H9 (cell line): Measurements from ENCODE around the gene CEACAM4. TPM values are rescaled to one million over a fixed set of nuclear protein-coding genes. Genes with fewer than 3 reads are reported as not detected.
"Not testable (repeated sequence)": the region's sequence is repeated elsewhere in the genome, so short reads cannot be mapped to it uniquely, and the experiment has no call there.

Source experiments
- DNase-seq: peaks from one replicate; pipeline ENCODE4 v3.0.0-alpha.2; 2017
- H2AFZ ChIP-seq: one replicate; pipeline ENCODE4 v1.6.1; 2013; ENCODE audit warnings: mild to moderate bottlenecking, low read length, control low read depth, moderate library complexity
- H2AK5ac ChIP-seq: 2 replicates; pipeline ENCODE4 v1.6.1; 2013; ENCODE audit warnings: low read length, control low read depth, mixed read lengths; ENCODE audit not compliant: insufficient read length
- H2BK120ac ChIP-seq: one replicate; pipeline ENCODE4 v1.6.1; 2013; ENCODE audit warnings: low read depth, mild to moderate bottlenecking, low read length, control low read depth, inconsistent platforms; ENCODE audit not compliant: poor library complexity, severe bottlenecking
- H2BK12ac ChIP-seq: 2 replicates; pipeline ENCODE4 v1.6.1; 2013; ENCODE audit warnings: low read length, control low read depth, mixed read lengths, low read depth; ENCODE audit not compliant: insufficient read length
- H2BK15ac ChIP-seq: 2 replicates; pipeline ENCODE4 v1.6.1; 2013; ENCODE audit warnings: low read depth, low read length, control low read depth
- H2BK20ac ChIP-seq: one replicate; pipeline ENCODE4 v1.6.1; 2013; ENCODE audit warnings: low read depth, mild to moderate bottlenecking, low read length, control low read depth, inconsistent platforms; ENCODE audit not compliant: poor library complexity, severe bottlenecking
- H2BK5ac ChIP-seq: 2 replicates; pipeline ENCODE4 v1.6.1; 2013; ENCODE audit warnings: low read length, control low read depth, mixed read lengths; ENCODE audit not compliant: insufficient read length
- H3K14ac ChIP-seq: 2 replicates; pipeline ENCODE4 v1.6.1; 2013; ENCODE audit warnings: low read length, control low read depth; ENCODE audit not compliant: insufficient read depth
- H3K18ac ChIP-seq: 2 replicates; pipeline ENCODE4 v1.6.1; 2013; ENCODE audit warnings: low read depth, mild to moderate bottlenecking, mixed read lengths, low read length, control low read depth; ENCODE audit not compliant: insufficient read length
- H3K23ac ChIP-seq: 2 replicates; pipeline ENCODE4 v1.6.1; 2013; ENCODE audit warnings: low read length, control low read depth, mixed read lengths, low read depth; ENCODE audit not compliant: insufficient read length
- H3K23me2 ChIP-seq: 2 replicates; pipeline ENCODE4 v1.6.1; 2013; ENCODE audit warnings: low read depth, mild to moderate bottlenecking, mixed read lengths, low read length, control low read depth; ENCODE audit not compliant: insufficient read length, poor library complexity, severe bottlenecking
- H3K27ac ChIP-seq: 2 replicates; pipeline ENCODE4 v1.5.1; 2013; ENCODE audit warnings: low read length, control low read depth, mixed read lengths, low read depth; ENCODE audit not compliant: insufficient read length
- H3K27me3 ChIP-seq: 2 replicates; pipeline ENCODE4 v1.6.1; 2013; ENCODE audit warnings: low read length, control low read depth, inconsistent platforms; ENCODE audit not compliant: insufficient read depth
- H3K4ac ChIP-seq: 2 replicates; pipeline ENCODE4 v1.6.1; 2013; ENCODE audit warnings: low read depth, mild to moderate bottlenecking, control low read depth, inconsistent platforms, low read length, moderate library complexity
- H3K4me1 ChIP-seq: 2 replicates; pipeline ENCODE4 v1.6.1; 2013; ENCODE audit warnings: low read length, control low read depth, inconsistent platforms; ENCODE audit not compliant: insufficient read depth
- H3K4me2 ChIP-seq: 2 replicates; pipeline ENCODE4 v1.6.1; 2013; ENCODE audit warnings: low read length, control low read depth, mixed read lengths; ENCODE audit not compliant: insufficient read length, insufficient read depth
- H3K56ac ChIP-seq: 2 replicates; pipeline ENCODE4 v1.6.1; 2013; ENCODE audit warnings: low read depth, mild to moderate bottlenecking, mixed read lengths, low read length, control low read depth; ENCODE audit not compliant: insufficient read length
- H3K79me1 ChIP-seq: 2 replicates; pipeline ENCODE4 v1.6.1; 2013; ENCODE audit warnings: low read depth, mild to moderate bottlenecking, moderate library complexity, low read length, control low read depth, inconsistent platforms; ENCODE audit not compliant: insufficient read depth, poor library complexity, severe bottlenecking
- H3K79me2 ChIP-seq: 2 replicates; pipeline ENCODE4 v1.6.1; 2013; ENCODE audit warnings: low read length, control low read depth, inconsistent platforms; ENCODE audit not compliant: insufficient read depth
- H3K9ac ChIP-seq: 2 replicates; pipeline ENCODE4 v1.6.1; 2013; ENCODE audit warnings: low read length, control low read depth, mixed read lengths; ENCODE audit not compliant: insufficient read length; ENCODE audit errors: extremely low read depth
- H3K9me3 ChIP-seq: one replicate; pipeline ENCODE4 v1.6.1; 2013; ENCODE audit warnings: low read depth, low read length, inconsistent platforms; ENCODE audit not compliant: control insufficient read depth
- H3T11ph ChIP-seq: one replicate; pipeline ENCODE4 v1.6.1; 2013; ENCODE audit warnings: mild to moderate bottlenecking, low read length, control low read depth, inconsistent platforms
- H4K20me1 ChIP-seq: one replicate; pipeline ENCODE4 v1.6.1; 2013; ENCODE audit not compliant: control insufficient read depth, insufficient read length, insufficient read depth
- H4K5ac ChIP-seq: 2 replicates; pipeline ENCODE4 v1.6.1; 2013; ENCODE audit warnings: low read depth, mild to moderate bottlenecking, mixed read lengths, low read length, control low read depth; ENCODE audit not compliant: insufficient read length
- H4K8ac ChIP-seq: replicated peaks from 2 replicates; pipeline ENCODE4 v1.6.1; 2013; ENCODE audit warnings: low read length, control low read depth, mixed read lengths, low read depth; ENCODE audit not compliant: insufficient read length
- H4K91ac ChIP-seq: 2 replicates; pipeline ENCODE4 v1.6.1; 2013; ENCODE audit warnings: low read depth, mild to moderate bottlenecking, moderate library complexity, mixed read lengths, low read length, control low read depth; ENCODE audit not compliant: insufficient read length
- H3K27ac Mint-ChIP-seq, 3 experiments: 2 replicates in 2 of 3; 3 replicates in 1 of 3; pipeline ENCODE4 v1.8.0; 2020 to 2021; ENCODE audit warnings: mixed read lengths in 3 of 3, mild to moderate bottlenecking in 1 of 3, moderate library complexity in 1 of 3
- H3K27me3 Mint-ChIP-seq: 2 replicates; pipeline ENCODE4 v1.8.0; 2021; ENCODE audit warnings: low read depth, mild to moderate bottlenecking, moderate library complexity, mixed read lengths
- H3K36me3 Mint-ChIP-seq, 3 experiments: 2 replicates in 2 of 3; 3 replicates in 1 of 3; pipeline ENCODE4 v1.8.0; 2020 to 2021; ENCODE audit warnings: low read depth in 3 of 3, mixed read lengths in 3 of 3; ENCODE audit not compliant: insufficient read depth in 1 of 3
- H3K4me1 Mint-ChIP-seq, 2 experiments: 2 replicates each; pipeline ENCODE4 v1.8.0; 2020; ENCODE audit warnings: mixed read lengths in 2 of 2
- H3K4me3 Mint-ChIP-seq, 2 experiments: 2 replicates in 1 of 2; 3 replicates in 1 of 2; pipeline ENCODE4 v1.8.0; 2020 to 2021; ENCODE audit warnings: mild to moderate bottlenecking in 2 of 2, mixed read lengths in 2 of 2, moderate library complexity in 1 of 2
- H3K9me3 Mint-ChIP-seq, 2 experiments: 2 replicates in 1 of 2; 3 replicates in 1 of 2; pipeline ENCODE4 v1.8.0; 2020; ENCODE audit warnings: mild to moderate bottlenecking in 2 of 2, mixed read lengths in 2 of 2, moderate library complexity in 1 of 2
- CTCF ChIP-seq: fragments of 200-600 bp; sonication (generic); conservative IDR thresholded peaks from 3 replicates; pipeline ENCODE4 v1.8.0; 2021; ENCODE audit warnings: antibody characterized with exemption, mild to moderate bottlenecking
- WGBS: extraction: QIAGEN DNeasy Blood & Tissue Kit; methylation state at CpG from one replicate; pipeline ENCODE4 v1.1.7; 2013; ENCODE audit warnings: missing lambda C conversion rate, low lambda C conversion rate, mixed read lengths; ENCODE audit not compliant: insufficient read length; ENCODE audit errors: extremely low coverage; 5-methylcytosine and 5-hydroxymethylcytosine counted together
- total RNA-seq: library from RNA; stranded (reverse); gene quantifications from 2 replicates; pipeline ENCODE4 v1.2.1, GENCODE V29; 2021

The CEACAM4 gene
- total RNA-seq, 1 experiment from 2014 or later = not detected

- Histone ChIP-seq H3K9me3 (peaks cover 56% of the 10 kb centered on the region), H3K23ac (no peak overlapping the region), H3K4me1 (no peaks in the 10 kb centered on the region), H2BK20ac (no peak overlapping the region), H2BK5ac (no peak overlapping the region), H4K8ac (no peak overlapping the region), H2BK12ac (no peak overlapping the region), H4K20me1 (no peaks in the 10 kb centered on the region), H4K91ac (no peak overlapping the region), H3K4ac (no peak overlapping the region), H3K4me2 (no peak overlapping the region), H3K56ac (no peak overlapping the region), H2BK15ac (no peak overlapping the region), H3K14ac (no peak overlapping the region), H2AFZ (no peak overlapping the region), H2AK5ac (no peak overlapping the region), H3T11ph (no peak overlapping the region), H3K23me2 (no peaks in the 10 kb centered on the region), H3K79me1 (no peaks in the 10 kb centered on the region), H3K27me3 (no peaks in the 10 kb centered on the region), H2BK120ac (no peak overlapping the region), H3K18ac (no peak overlapping the region), H3K79me2 (no peaks in the 10 kb centered on the region), H4K5ac (no peak overlapping the region), H3K27ac (no peak overlapping the region), H3K9ac (no peak overlapping the region)
- peaks cover 8% of the 10 kb centered on the region for H3K27me3 Mint-ChIP-seq
- peaks cover 7 to 46% (median 15%) of the 10 kb centered on the region in 3 experiments; a peak in 6 of 7 replicates for H3K36me3 Mint-ChIP-seq
- no peaks in the 10 kb centered on the region for H3K4me1 Mint-ChIP-seq
- no peak for TF ChIP-seq CTCF
- no peak overlapping the region for H3K4me3 Mint-ChIP-seq
- WGBS = no CpG with 5 or more reads among the region's 6 CpGs
- no peak for DNase-seq
- peaks cover 97 to 99% of the 10 kb centered on the region in 2 experiments for H3K9me3 Mint-ChIP-seq
- H3K27ac Mint-ChIP-seq = no peak overlapping the region
These were observed 42.5 kb downstream of the CEACAM4 start for GRCh38 chr19:41584260-41584810.

- not testable (repeated sequence) for H3K27me3 ChIP-seq, H3K4ac ChIP-seq, H3K4me3 Mint-ChIP-seq, H3K14ac ChIP-seq, H3T11ph ChIP-seq, H3K27ac Mint-ChIP-seq, H3K18ac ChIP-seq, H2BK20ac ChIP-seq, H3K27ac ChIP-seq, H3K4me2 ChIP-seq, H3K4me1 ChIP-seq, H3K79me1 ChIP-seq, DNase-seq, H2BK12ac ChIP-seq, H2BK120ac ChIP-seq, H3K9ac ChIP-seq, H3K4me1 Mint-ChIP-seq, H4K91ac ChIP-seq, H3K27me3 Mint-ChIP-seq, H2BK5ac ChIP-seq, H3K56ac ChIP-seq, H2BK15ac ChIP-seq, H2AFZ ChIP-seq, H3K79me2 ChIP-seq, H3K23me2 ChIP-seq, H4K5ac ChIP-seq, H2AK5ac ChIP-seq, H3K23ac ChIP-seq, H4K20me1 ChIP-seq, H4K8ac ChIP-seq
- H3K9me3 ChIP-seq = peaks cover 64% of the 10 kb centered on the region
- peaks cover 7 to 43% (median 13%) of the 10 kb centered on the region in 3 experiments; a peak in 6 of 7 replicates for H3K36me3 Mint-ChIP-seq
- peaks cover 94 to 97% of the 10 kb centered on the region in 2 experiments for H3K9me3 Mint-ChIP-seq
- WGBS = no CpG with 5 or more reads among the region's 1 CpG
These were observed 44.2 kb downstream of the CEACAM4 start for GRCh38 chr19:41582577-41583182.
